Hypothalamus (tissue), 51 donors: Measurements from ENCODE around the gene P2RX5.

Source experiments
- DNase-seq, 51 donors: peaks; one replicate each; lab custom pipeline; 2025; lab: John Stamatoyannopoulos, UW

P2RX5 gene

DNA sequence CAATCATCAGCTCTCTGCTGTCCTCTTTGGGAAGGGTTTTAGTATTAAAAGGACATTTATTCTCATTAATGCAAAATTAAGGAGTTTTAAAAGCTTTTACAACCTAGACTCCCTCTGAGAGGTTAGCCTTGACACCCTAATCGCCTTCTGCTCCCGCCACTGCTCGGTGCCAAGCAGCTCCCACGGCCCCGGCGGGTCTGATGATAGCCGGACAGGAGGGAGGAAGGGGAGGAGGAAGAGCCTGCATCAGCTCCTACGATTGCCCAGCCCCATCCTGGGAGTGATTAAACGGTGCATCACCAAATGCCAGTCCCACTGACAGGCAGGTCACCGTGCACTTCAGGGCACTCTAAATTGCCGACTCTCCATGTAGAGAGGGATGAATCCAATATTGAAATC is 68.2 kb downstream of the P2RX5 start:
- DNase-seq, result no peak

DNA sequence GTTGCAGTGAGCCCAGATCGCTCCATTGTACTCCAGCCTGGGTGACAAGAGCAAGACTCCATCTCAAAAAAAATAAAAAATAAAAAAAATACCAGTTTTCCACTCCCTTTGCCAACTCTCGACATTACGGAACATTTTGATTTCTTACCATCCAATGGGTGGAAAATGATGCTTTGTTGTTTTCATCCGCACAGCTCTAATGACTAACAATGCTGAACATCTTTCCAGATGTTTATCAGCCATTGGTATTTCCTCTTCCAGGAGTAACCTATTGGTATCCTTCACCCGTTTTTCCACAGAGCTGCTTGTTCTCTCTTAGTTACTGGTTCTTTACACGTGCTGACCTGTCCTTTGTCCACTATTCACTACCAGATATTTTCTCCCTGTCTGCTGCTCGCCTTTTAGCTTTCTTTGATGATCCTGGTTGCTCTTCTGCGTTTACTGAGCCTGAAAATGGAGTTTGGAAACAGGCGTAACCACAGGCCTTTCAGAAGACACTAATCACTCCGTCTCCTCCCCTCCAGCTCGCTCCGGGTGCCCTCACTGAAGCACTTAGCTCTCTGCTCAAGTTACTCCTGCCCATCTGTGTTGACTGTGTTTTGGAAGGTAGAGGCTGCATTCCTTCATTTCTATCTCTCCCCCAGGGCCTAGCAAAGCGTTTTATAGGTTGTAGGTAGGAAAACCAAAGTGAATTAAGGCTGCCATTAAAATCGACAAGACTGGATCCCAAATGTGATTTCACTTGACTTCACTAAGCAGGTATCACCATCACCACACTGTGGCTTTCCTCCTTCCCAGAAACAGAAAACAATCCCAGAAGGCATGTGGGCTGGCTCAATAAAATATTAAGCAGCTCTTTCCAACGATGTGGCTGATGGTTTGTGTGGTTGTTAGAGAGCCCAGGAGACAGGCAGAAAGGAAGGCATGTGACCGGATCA is 68.9 kb downstream of the P2RX5 start:
- DNase-seq, result no peak
